ENCODE results near the gene HABP4. TPM values are rescaled to one million over a fixed set of nuclear protein-coding genes. Genes with fewer than 3 reads are reported as not detected.

HABP4 gene
- total and polyA plus RNA-seq, 11 donors, result 17.8 to 35.7 (median 25.9) TPM

- no peak for TF ChIP-seq POLR2A (IDR thresholded peaks at IDR 0.05)
- no peak for TF ChIP-seq CTCF (IDR thresholded peaks at IDR 0.05)
- Histone ChIP-seq H3K36me3 (peaks cover 0 to 29% (median 11%) of the 10 kb centered on the region in 9 donors), H3K9me3 (no peaks in the 10 kb centered on the region), H3K27ac (peak overlapping the region in 6 of 12 donors; percentile 36 to 79 (median 64)), H3K27me3 (no peaks in the 10 kb centered on the region), H3K4me1 (peaks cover 0 to 20% (median 4%) of the 10 kb centered on the region in 12 donors), H3K4me3 (peak overlapping the region in 1 of 12 donors; percentile 24)
- 83 to 92% (median 89%) methylated on average over 4 of the region's 4 CpGs for WGBS, 4 donors
- ATAC-seq (no peak), DNase-seq (no peak)
- intact Hi-C loops (cut with DNase I), result no loop called here
Measured at GRCh38 chr9:96522366-96522765, 72.4 kb downstream of the HABP4 start.

- peaks cover 0 to 20% (median 4%) of the 10 kb centered on the region in 12 donors for H3K4me1 ChIP-seq
- H3K27ac ChIP-seq, result peak overlapping the region in 11 of 12 donors; percentile 24 to 79 (median 60)
- WGBS, 4 donors, result 61 to 68% (median 67%) methylated on average over 7 of the region's 7 CpGs
- no peak for TF ChIP-seq CTCF (IDR thresholded peaks at IDR 0.05)
- no peak for TF ChIP-seq POLR2A (IDR thresholded peaks at IDR 0.05)
- H3K4me3 ChIP-seq, result peak overlapping the region in 3 of 12 donors; percentile 3 to 24 (median 12)
- no peaks in the 10 kb centered on the region for H3K9me3 ChIP-seq
- DNase-seq, result peak in 4 of 5 donors; percentile 61 to 73 (median 72)
- H3K36me3 ChIP-seq, result peaks cover 0 to 28% (median 11%) of the 10 kb centered on the region in 9 donors
- ATAC-seq, result peak; percentile 63 to 96 (median 90)
- H3K27me3 ChIP-seq, result no peaks in the 10 kb centered on the region
- intact Hi-C loops (cut with DNase I), result no loop called here
Measured at GRCh38 chr9:96523374-96523773, 73.4 kb downstream of the HABP4 start.

- intact Hi-C loops (cut with DNase I), result no loop called here
- Histone ChIP-seq H3K9me3 (no peaks in the 10 kb centered on the region), H3K27ac (peak overlapping the region in 11 of 12 donors; percentile 24 to 79 (median 52)), H3K27me3 (no peaks in the 10 kb centered on the region), H3K36me3 (peaks cover 0 to 25% (median 11%) of the 10 kb centered on the region in 9 donors), H3K4me3 (peak overlapping the region in 1 of 12 donors; percentile 24), H3K4me1 (peaks cover 0 to 20% (median 4%) of the 10 kb centered on the region in 12 donors)
- ATAC-seq (no peak), DNase-seq (no peak)
- WGBS, 4 donors, result 82 to 85% (median 84%) methylated on average over 7 of the region's 7 CpGs
- TF ChIP-seq POLR2A (IDR thresholded peaks at IDR 0.05) (no peak), CTCF (IDR thresholded peaks at IDR 0.05) (no peak)
Measured at GRCh38 chr9:96524045-96524444, 74.1 kb downstream of the HABP4 start.

- DNase-seq (no peak), ATAC-seq (no peak)
- WGBS, 4 donors, result 94 to 96% (median 94%) methylated on average over 2 of the region's 2 CpGs
- Histone ChIP-seq H3K4me1 (peaks cover 0 to 20% (median 4%) of the 10 kb centered on the region in 12 donors), H3K27me3 (no peaks in the 10 kb centered on the region), H3K4me3 (no peak overlapping the region), H3K36me3 (peaks cover 0 to 31% (median 11%) of the 10 kb centered on the region in 9 donors), H3K9me3 (no peaks in the 10 kb centered on the region), H3K27ac (peak overlapping the region in 1 of 12 donors; percentile 79)
- TF ChIP-seq CTCF (IDR thresholded peaks at IDR 0.05), result no peak
- no peak for TF ChIP-seq POLR2A (IDR thresholded peaks at IDR 0.05)
- intact Hi-C loops (cut with DNase I), result no loop called here
Measured at GRCh38 chr9:96524764-96525163, 74.8 kb downstream of the HABP4 start.

All from heart left ventricle (tissue), 16 donors.